ENCODE results near the gene CDHR2. TPM values are rescaled to one million over a fixed set of nuclear protein-coding genes. Genes with fewer than 3 reads are reported as not detected.

CDHR2 gene
- total and polyA plus RNA-seq, 2 experiments from 2014 or later: 0.59 to 0.60 TPM

- Histone ChIP-seq H3K36me3 (no peaks in the 10 kb centered on the region), H3K4me3 (no peak overlapping the region), H3K27ac (no peak overlapping the region), H3K4me1 (ENCODE audit: low read depth) (no peaks in the 10 kb centered on the region), H3K9me3 (ENCODE audit: low read depth) (no peaks in the 10 kb centered on the region), H3K27me3 (no peaks in the 10 kb centered on the region)
- DNase-seq (ENCODE audit: low read depth in 1 of 2, low spot score in 1 of 2): no peak
- TF ChIP-seq CTCF (IDR thresholded peaks at IDR 0.05; ENCODE audit: low read depth, low read length): no peak
Measured at GRCh38 chr5:176575488-176576422, 26.6 kb downstream of the CDHR2 start.

- no peaks in the 10 kb centered on the region for H3K27me3 ChIP-seq
- no peaks in the 10 kb centered on the region for H3K9me3 ChIP-seq (ENCODE audit: low read depth)
- no peak overlapping the region for H3K27ac ChIP-seq
- no peak for DNase-seq (ENCODE audit: low read depth in 1 of 2, low spot score in 1 of 2)
- no peaks in the 10 kb centered on the region for H3K36me3 ChIP-seq
- H3K4me3 ChIP-seq: no peak overlapping the region
- TF ChIP-seq CTCF (IDR thresholded peaks at IDR 0.05; ENCODE audit: low read depth, low read length): no peak
- no peaks in the 10 kb centered on the region for H3K4me1 ChIP-seq (ENCODE audit: low read depth)
Measured at GRCh38 chr5:176577312-176578176, 28.4 kb downstream of the CDHR2 start.

GRCh38 chr5:176578391-176578808 is 29.3 kb downstream of the CDHR2 start:
- no peak overlapping the region for H3K27ac ChIP-seq
- H3K4me1 ChIP-seq (ENCODE audit: low read depth): no peaks in the 10 kb centered on the region
- H3K4me3 ChIP-seq: no peak overlapping the region
- no peaks in the 10 kb centered on the region for H3K27me3 ChIP-seq
- H3K9me3 ChIP-seq (ENCODE audit: low read depth): no peaks in the 10 kb centered on the region
- no peaks in the 10 kb centered on the region for H3K36me3 ChIP-seq
- DNase-seq (ENCODE audit: low read depth in 1 of 2, low spot score in 1 of 2): peak; percentile 36 to 53
- TF ChIP-seq CTCF (IDR thresholded peaks at IDR 0.05; ENCODE audit: low read depth, low read length): peak; percentile 50

- H3K9me3 ChIP-seq (ENCODE audit: low read depth): no peaks in the 10 kb centered on the region
- no peaks in the 10 kb centered on the region for H3K27me3 ChIP-seq
- no peaks in the 10 kb centered on the region for H3K36me3 ChIP-seq
- no peaks in the 10 kb centered on the region for H3K4me1 ChIP-seq (ENCODE audit: low read depth)
- no peak overlapping the region for H3K27ac ChIP-seq
- no peak for DNase-seq (ENCODE audit: low read depth in 1 of 2, low spot score in 1 of 2)
- TF ChIP-seq CTCF (IDR thresholded peaks at IDR 0.05; ENCODE audit: low read depth, low read length): no peak
- no peak overlapping the region for H3K4me3 ChIP-seq
Measured at GRCh38 chr5:176579323-176579722, 30.2 kb downstream of the CDHR2 start.

GRCh38 chr5:176581361-176581760 is 32.2 kb downstream of the CDHR2 start:
- TF ChIP-seq CTCF (IDR thresholded peaks at IDR 0.05; ENCODE audit: low read depth, low read length): no peak
- DNase-seq (ENCODE audit: low read depth in 1 of 2, low spot score in 1 of 2): no peak
- H3K36me3 ChIP-seq: no peaks in the 10 kb centered on the region
- no peak overlapping the region for H3K4me3 ChIP-seq
- H3K27ac ChIP-seq: no peak overlapping the region
- H3K4me1 ChIP-seq (ENCODE audit: low read depth): no peaks in the 10 kb centered on the region
- peaks cover 2% of the 10 kb centered on the region for H3K9me3 ChIP-seq (ENCODE audit: low read depth)
- H3K27me3 ChIP-seq: no peaks in the 10 kb centered on the region
